SU-DHL-6 (cell line): ENCODE measurements around the gene MYOM3.

Experiments used
- H2AFZ ChIP-seq: fragments of 200-600 bp; sonication (generic); 2 replicates; pipeline ENCODE4 v1.6.1; 2014; ENCODE audit warnings: low read depth, mild to moderate bottlenecking, moderate library complexity, mixed read lengths, antibody characterized with exemption, low read length; ENCODE audit not compliant: severe bottlenecking
- H3F3A ChIP-seq: fragments of 200-600 bp; shearing (Covaris generic); 2 replicates; pipeline ENCODE4 v1.6.0; 2016; ENCODE audit warnings: antibody characterized with exemption, mild to moderate bottlenecking; ENCODE audit not compliant: insufficient read depth
- H3K27ac ChIP-seq: fragments of 200-600 bp; sonication (generic); 2 replicates; pipeline ENCODE4 v1.5.1; 2016; ENCODE audit warnings: low read depth, mild to moderate bottlenecking, low read length, moderate library complexity, mixed read lengths
- H3K27me3 ChIP-seq: fragments of 200-600 bp; sonication (generic), shearing (Covaris generic); 2 replicates; pipeline ENCODE4 v1.6.0; 2014; ENCODE audit warnings: mild to moderate bottlenecking, low read length
- H3K36me3 ChIP-seq: fragments of 200-600 bp; sonication (generic); 2 replicates; pipeline ENCODE4 v1.6.1; 2014; ENCODE audit warnings: mild to moderate bottlenecking, low read length, mixed read lengths
- H3K4me2 ChIP-seq: fragments of 300-600, 200-600 bp; shearing (Covaris generic), sonication (generic); 2 replicates; pipeline ENCODE4 v1.6.0; 2014; ENCODE audit warnings: low read length, low read depth, mild to moderate bottlenecking; ENCODE audit not compliant: poor library complexity, severe bottlenecking
- H3K4me3 ChIP-seq: fragments of 200-600 bp; sonication (generic); 2 replicates; pipeline ENCODE4 v1.5.1; 2014; ENCODE audit warnings: antibody characterized with exemption, low read length, mild to moderate bottlenecking, mixed read lengths; ENCODE audit not compliant: insufficient read depth, poor library complexity, severe bottlenecking
- H3K79me2 ChIP-seq: fragments of 200-600 bp; sonication (generic); 2 replicates; pipeline ENCODE4 v1.6.1; 2014; ENCODE audit warnings: mild to moderate bottlenecking, low read length, moderate library complexity; ENCODE audit not compliant: insufficient read depth
- H3K9ac ChIP-seq: fragments of 200-600 bp; sonication (generic); 2 replicates; pipeline ENCODE4 v1.7.0; 2014; ENCODE audit warnings: mild to moderate bottlenecking, low read length
- H3K9me2 ChIP-seq: fragments of 200-600 bp; sonication (generic); replicated peaks from 2 replicates; pipeline ENCODE4 v1.6.1; 2014; ENCODE audit warnings: low read length; ENCODE audit not compliant: insufficient read depth
- H3K9me3 ChIP-seq: fragments of 200-600 bp; sonication (generic); 2 replicates; pipeline ENCODE4 v1.6.1; 2014; ENCODE audit warnings: low read length, mixed read lengths; ENCODE audit not compliant: insufficient read depth
- H4K20me1 ChIP-seq: fragments of 200-600 bp; sonication (generic); 2 replicates; pipeline ENCODE4 v1.6.1; 2014; ENCODE audit warnings: low read depth, mild to moderate bottlenecking, antibody characterized with exemption, low read length, moderate library complexity, mixed read lengths
- EZH2phosphoT487 ChIP-seq: fragments of 200-600 bp; sonication (generic), shearing (Covaris generic); conservative IDR thresholded peaks from 2 replicates; pipeline ENCODE4 v1.6.1; 2018; ENCODE audit warnings: mild to moderate bottlenecking, antibody characterized with exemption, low read length, moderate library complexity, mixed read lengths
- TF ChIP-seq, protein P1 (sequence below): fragments of 200-600 bp; sonication (generic); IDR thresholded peaks from one replicate; pipeline ENCODE4 v1.5.1; 2017; ENCODE audit warnings: antibody characterized with exemption, mild to moderate bottlenecking, low read length, moderate library complexity; ENCODE audit not compliant: insufficient read depth, poor library complexity, severe bottlenecking

Gene MYOM3

DNA sequence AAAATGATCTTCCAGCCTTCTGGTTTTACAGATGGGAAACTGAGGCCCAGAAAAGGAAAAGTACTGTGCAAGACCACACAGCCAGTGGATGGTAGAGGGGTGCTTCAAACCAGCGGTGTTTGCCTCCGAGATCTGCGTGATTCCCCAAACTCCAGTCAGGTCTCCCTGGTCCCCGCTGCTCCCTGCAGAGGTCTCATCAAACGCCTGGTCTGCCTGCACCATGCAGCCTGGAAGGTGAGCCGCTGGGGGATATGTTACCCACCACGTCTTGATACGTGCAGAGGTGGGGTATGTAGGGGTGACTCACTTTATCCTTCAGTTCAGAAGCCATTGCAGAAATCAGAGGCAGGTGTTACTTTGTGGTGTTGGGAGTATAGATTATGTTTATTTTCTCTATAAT lies 56.3 kb downstream of the MYOM3 start:
- Histone ChIP-seq H3K27me3 (no peaks in the 10 kb centered on the region), H3K4me3 (no peak overlapping the region), H2AFZ (no peak overlapping the region), H3K9ac (no peak overlapping the region), H3F3A (no peaks in the 10 kb centered on the region), H3K9me3 (no peaks in the 10 kb centered on the region), H4K20me1 (no peaks in the 10 kb centered on the region), H3K79me2 (no peaks in the 10 kb centered on the region), H3K9me2 (no peaks in the 10 kb centered on the region), H3K27ac (no peak overlapping the region), H3K36me3 (no peaks in the 10 kb centered on the region), H3K4me2 (no peak overlapping the region)
- no peak for TF ChIP-seq EZH2phosphoT487
- TF ChIP-seq, protein P1, sequence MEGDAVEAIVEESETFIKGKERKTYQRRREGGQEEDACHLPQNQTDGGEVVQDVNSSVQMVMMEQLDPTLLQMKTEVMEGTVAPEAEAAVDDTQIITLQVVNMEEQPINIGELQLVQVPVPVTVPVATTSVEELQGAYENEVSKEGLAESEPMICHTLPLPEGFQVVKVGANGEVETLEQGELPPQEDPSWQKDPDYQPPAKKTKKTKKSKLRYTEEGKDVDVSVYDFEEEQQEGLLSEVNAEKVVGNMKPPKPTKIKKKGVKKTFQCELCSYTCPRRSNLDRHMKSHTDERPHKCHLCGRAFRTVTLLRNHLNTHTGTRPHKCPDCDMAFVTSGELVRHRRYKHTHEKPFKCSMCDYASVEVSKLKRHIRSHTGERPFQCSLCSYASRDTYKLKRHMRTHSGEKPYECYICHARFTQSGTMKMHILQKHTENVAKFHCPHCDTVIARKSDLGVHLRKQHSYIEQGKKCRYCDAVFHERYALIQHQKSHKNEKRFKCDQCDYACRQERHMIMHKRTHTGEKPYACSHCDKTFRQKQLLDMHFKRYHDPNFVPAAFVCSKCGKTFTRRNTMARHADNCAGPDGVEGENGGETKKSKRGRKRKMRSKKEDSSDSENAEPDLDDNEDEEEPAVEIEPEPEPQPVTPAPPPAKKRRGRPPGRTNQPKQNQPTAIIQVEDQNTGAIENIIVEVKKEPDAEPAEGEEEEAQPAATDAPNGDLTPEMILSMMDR, result no peak

DNA sequence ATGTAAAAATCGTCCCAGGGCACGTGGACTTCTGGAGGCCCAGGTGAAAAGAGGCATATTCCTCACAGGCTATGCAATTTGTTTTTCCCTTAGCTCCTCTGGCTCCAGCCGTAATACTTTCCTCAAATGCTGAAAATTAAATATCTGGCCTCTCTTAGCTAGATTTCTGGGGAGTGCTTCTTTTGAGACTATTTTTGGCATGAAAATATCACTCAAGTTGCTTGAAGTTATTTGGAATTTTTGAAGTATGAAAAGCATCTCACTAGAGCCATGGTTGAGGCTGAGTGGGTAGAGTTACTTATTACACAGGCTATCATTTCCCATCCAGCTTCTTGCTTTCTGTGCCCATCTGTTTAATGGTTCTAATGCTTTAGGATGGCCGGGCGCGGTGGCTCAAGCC lies 59.7 kb downstream of the MYOM3 start:
- H3F3A ChIP-seq, result no peaks in the 10 kb centered on the region
- no peaks in the 10 kb centered on the region for H3K9me2 ChIP-seq
- H3K27ac ChIP-seq, result no peak overlapping the region
- no peak overlapping the region for H3K4me2 ChIP-seq
- no peaks in the 10 kb centered on the region for H4K20me1 ChIP-seq
- no peak for TF ChIP-seq EZH2phosphoT487
- TF ChIP-seq, protein P1, result no peak
- H3K36me3 ChIP-seq, result no peaks in the 10 kb centered on the region
- H3K27me3 ChIP-seq, result no peaks in the 10 kb centered on the region
- no peaks in the 10 kb centered on the region for H3K79me2 ChIP-seq
- H3K9ac ChIP-seq, result no peak overlapping the region
- H3K9me3 ChIP-seq, result no peaks in the 10 kb centered on the region
- H3K4me3 ChIP-seq, result no peak overlapping the region
- no peak overlapping the region for H2AFZ ChIP-seq

DNA sequence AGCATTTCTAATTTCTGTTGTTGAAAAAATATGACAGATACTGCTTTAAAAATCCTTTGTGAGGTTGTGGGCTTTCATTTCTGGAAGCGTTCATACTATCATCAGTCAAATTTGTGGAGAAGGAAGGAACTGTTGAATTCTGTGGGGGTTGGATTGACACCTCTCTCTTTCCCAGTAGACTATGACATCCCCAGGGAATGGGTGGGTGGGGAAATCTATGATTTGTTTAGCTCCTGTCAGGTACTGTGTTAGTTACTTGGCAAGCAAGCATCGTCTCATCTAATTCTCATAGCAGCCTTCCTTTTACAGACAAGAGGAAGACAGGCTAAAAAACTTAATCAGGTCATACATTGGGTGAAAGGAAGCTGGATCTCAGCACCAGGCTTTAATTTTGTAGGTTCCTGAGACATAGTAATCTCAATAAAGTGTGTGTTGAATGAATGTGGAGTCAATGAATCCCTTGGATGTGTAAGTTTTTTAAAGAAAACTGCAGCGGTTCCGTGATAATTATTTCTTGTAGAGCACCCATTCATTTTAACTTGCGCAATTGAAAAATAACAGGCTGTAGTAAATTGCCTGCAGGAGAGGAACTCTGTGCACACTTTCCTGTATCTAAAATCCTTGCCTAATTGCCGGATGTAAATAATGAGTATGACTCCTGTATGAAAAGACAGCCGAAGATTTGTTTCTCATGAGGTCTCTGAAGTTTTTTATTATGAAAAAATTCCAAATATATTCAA lies 60.6 kb downstream of the MYOM3 start:
- no peak overlapping the region for H3K4me2 ChIP-seq
- no peak for TF ChIP-seq EZH2phosphoT487
- TF ChIP-seq, protein P1, result no peak
- no peak overlapping the region for H3K4me3 ChIP-seq
- H3K27me3 ChIP-seq, result no peaks in the 10 kb centered on the region
- H3K9me3 ChIP-seq, result no peaks in the 10 kb centered on the region
- no peak overlapping the region for H2AFZ ChIP-seq
- H3K79me2 ChIP-seq, result no peaks in the 10 kb centered on the region
- no peak overlapping the region for H3K9ac ChIP-seq
- H3K9me2 ChIP-seq, result no peaks in the 10 kb centered on the region
- H3F3A ChIP-seq, result no peaks in the 10 kb centered on the region
- H4K20me1 ChIP-seq, result no peaks in the 10 kb centered on the region
- H3K36me3 ChIP-seq, result no peaks in the 10 kb centered on the region
- no peak overlapping the region for H3K27ac ChIP-seq
